Heart left ventricle (tissue), 13 donors: Measurements from ENCODE around the gene PRPS2.

Experiments
- CTCF ChIP-seq, 12 donors: fragments of 200-600 bp; sonication (generic) in 4 of 12; IDR thresholded peaks; one replicate each; pipeline versions ENCODE4 v1.5.0 to v1.8.0; 2018 to 2022; ENCODE audit warnings: antibody characterized with exemption in 12 of 12, mild to moderate bottlenecking in 5 of 12
- POLR2A ChIP-seq, 2 donors: fragments of 450-650 bp; IDR thresholded peaks; one replicate each; pipeline ENCODE4 v1.6.1; 2017; ENCODE audit warnings: antibody characterized with exemption in 2 of 2, mild to moderate bottlenecking in 2 of 2, moderate library complexity in 2 of 2
- donor health status: ischemic (EF 13 %, LVEDD 7.1; RV severe dilation, severe dysfunction).
- donor health status: DM: no; HTN: yes; CAD: no.
- donor health status: DM: no; HTN: no; CAD: no.
- donor health status: ischemic (EF 25% LVEDD 6.9; RV normal size, moderate dysfunction).
- donor health status: ischemic (EF 25% LVEDD 5.7; RV mildly dilated, moderate dysfunction).
- donor health status: ischemic (EF 35%, LVEDD 5.7; RV mildly dilated, moderate dysfunction).
- donor health status: nonischemic (EF 11% LVEDD 7.7; RV severe dilation, severe dysfunction).
- donor health status: DM: yes; HTN: yes; CAD: no.
- donor health status: PGD.
- donor health status: ischemic (EF 29% LVEDD 5.4; RV normal size, mild dysfunction).
- donor health status: nonischemic (EF 23%, LVEDD 6.1; RV moderate dilation, normal function).

DNA sequence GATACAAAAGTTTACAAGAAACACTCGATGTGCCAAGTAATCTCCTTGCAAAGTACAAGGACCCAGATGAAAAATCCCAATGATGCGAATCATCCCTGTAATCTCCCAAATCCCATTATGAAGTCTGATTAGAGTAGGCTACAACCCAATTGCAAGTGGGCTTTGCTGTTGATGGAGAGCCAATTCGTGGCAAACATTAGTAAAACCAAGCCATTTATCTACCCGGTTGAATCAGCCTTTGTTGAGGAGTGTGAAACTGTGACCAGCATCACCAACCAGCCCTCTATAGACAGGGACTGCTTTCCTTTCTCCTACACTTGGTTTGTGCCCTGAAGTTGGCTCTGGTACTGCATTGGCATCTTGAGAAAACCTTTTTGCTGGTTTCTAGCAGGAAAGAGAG, 1.2 kb upstream of the PRPS2 start:
- TF ChIP-seq CTCF (IDR thresholded peaks at IDR 0.05) (no peak), POLR2A (IDR thresholded peaks at IDR 0.05) (no peak)
